SK-MEL-5 (cell line): Measurements from ENCODE around the gene GGA3. TPM values are rescaled to one million over a fixed set of nuclear protein-coding genes. Genes with fewer than 3 reads are reported as not detected.

Experiments used
- DNase-seq: peaks from one replicate; pipeline ENCODE4 v3.0.0-alpha.2; 2016; ENCODE audit warnings: low read depth, low spot score
- in situ Hi-C: cut with HindIII; loops from 2 replicates; pipeline ENCODE4 v1.10.0; 2016; ENCODE audit warnings: low sequenced_read_pairs, high pct_unique_total_duplicates, low pct_unique_long_range_greater_than_20kb
- total RNA-seq: library from RNA; depleted of rRNA; stranded (reverse); fragments of >200 nt; shearing (Covaris generic); gene quantifications from 2 replicates; pipeline ENCODE4 v1.2.3, GENCODE V29; 2014; rRNA removed

Gene GGA3
- total RNA-seq, 1 experiment from 2014 or later, result 17.4 TPM

- in situ Hi-C loops, result no loop called here
- DNase-seq, result no peak
Measured at GRCh38 chr17:75199886-75200618, 61.4 kb downstream of the GGA3 start.

GRCh38 chr17:75194879-75195278 lies 66.5 kb downstream of the GGA3 start:
- DNase-seq, result no peak
- in situ Hi-C loops, result no loop called here

GRCh38 chr17:75191584-75191983 lies 69.8 kb downstream of the GGA3 start:
- in situ Hi-C loops, result no loop called here
- DNase-seq, result peak; percentile 48

GRCh38 chr17:75188614-75189013 lies 72.8 kb downstream of the GGA3 start:
- no peak for DNase-seq
- in situ Hi-C loops, result no loop called here

Other genes starting within 250 kb of the GGA3 start
- gene MRPL58, start 248.9 kb downstream of the GGA3 start, total RNA-seq, result 92.6 and 96.0 TPM in 2 replicates
- 557 and 623 TPM in 2 replicates for gene ATP5PD, start 214.6 kb downstream of the GGA3 start, total RNA-seq
- gene KCTD2, start 214.4 kb downstream of the GGA3 start, total RNA-seq, result 23.3 and 26.6 TPM in 2 replicates
- gene SLC16A5, start 173.7 kb downstream of the GGA3 start, total RNA-seq, result 0.19 TPM in 1 of 2 replicates, not detected in the other
- gene ARMC7, start 151.6 kb downstream of the GGA3 start, total RNA-seq, result 4.9 and 5.4 TPM in 2 replicates
- 44.5 and 46.7 TPM in 2 replicates for gene NT5C, start 129.9 kb downstream of the GGA3 start, total RNA-seq
- 148 and 158 TPM in 2 replicates for gene JPT1, start 107.1 kb downstream of the GGA3 start, total RNA-seq
- 206 and 213 TPM in 2 replicates for gene SUMO2, start 78.6 kb downstream of the GGA3 start, total RNA-seq
- gene NUP85, start 55.9 kb downstream of the GGA3 start, total RNA-seq, result 46.0 and 49.4 TPM in 2 replicates
- 184 and 188 TPM in 2 replicates for gene MRPS7, start 273 bp upstream of the GGA3 start, total RNA-seq
- gene MIF4GD, start 9.6 kb upstream of the GGA3 start, total RNA-seq, result 20.8 and 22.9 TPM in 2 replicates
- 18.1 and 21.0 TPM in 2 replicates for gene SLC25A19, start 27.8 kb upstream of the GGA3 start, total RNA-seq
- gene GRB2, start 144.1 kb upstream of the GGA3 start, total RNA-seq, result 146 and 154 TPM in 2 replicates
- gene TMEM94, start 195.0 kb upstream of the GGA3 start, total RNA-seq, result 37.3 and 51.7 TPM in 2 replicates